Adrenal gland (tissue), 12 donors: ENCODE data around the gene SLITRK4. TPM values are rescaled to one million over a fixed set of nuclear protein-coding genes. Genes with fewer than 3 reads are reported as not detected.

Experiments used
- DNase-seq, 7 donors: peaks; one replicate each; pipeline ENCODE4 v3.0.0-alpha.2; 2019 to 2020
- H3K27ac ChIP-seq, 5 donors: fragments of 200-600 bp; sonication (generic) in 4 of 5; 1 replicate in 3 of 5; 2 replicates in 2 of 5; pipeline versions ENCODE4 v1.5.1 to v1.8.0; 2016 to 2020; ENCODE audit warnings: mild to moderate bottlenecking in 1 of 5
- H3K27me3 ChIP-seq: fragments of 200-600 bp; 2 replicates; pipeline ENCODE4 v1.8.0; 2021
- H3K36me3 ChIP-seq, 2 donors: fragments of 200-600 bp; replicated peaks in 1 of 2; 1 replicate in 1 of 2; 2 replicates in 1 of 2; pipeline versions ENCODE4 v1.5.1 to v1.8.0; 2018 to 2022
- H3K4me1 ChIP-seq, 2 donors: fragments of 200-600 bp; replicated peaks in 1 of 2; 1 replicate in 1 of 2; 2 replicates in 1 of 2; pipeline versions ENCODE4 v1.5.1 to v1.8.0; 2018 to 2021
- H3K4me3 ChIP-seq, 4 donors: fragments of 200-600 bp; sonication (generic) in 3 of 4; one replicate each; pipeline ENCODE4 v1.5.1; 2016 to 2018
- H3K9me3 ChIP-seq, 3 donors: fragments of 200-600 bp; sonication (generic) in 1 of 3; replicated peaks in 1 of 3; 1 replicate in 2 of 3; 2 replicates in 1 of 3; pipeline versions ENCODE4 v1.5.1 to v1.8.0; 2016 to 2021
- CTCF ChIP-seq, 6 experiments: fragments of 450-650 bp in 4 of 6; fragments of 200-600 bp in 2 of 6; sonication (generic) in 1 of 6; IDR thresholded peaks; 1 replicate in 5 of 6; 2 replicates in 1 of 6; pipeline versions ENCODE4 v1.5.1 to v1.8.0; 2016 to 2021; ENCODE audit warnings: antibody characterized with exemption in 6 of 6, mild to moderate bottlenecking in 2 of 6, moderate library complexity in 1 of 6
- POLR2A ChIP-seq, 2 donors: fragments of 450-650 bp; IDR thresholded peaks; one replicate each; pipeline ENCODE4 v1.6.1; 2017; ENCODE audit warnings: antibody characterized with exemption in 2 of 2, mild to moderate bottlenecking in 2 of 2, moderate library complexity in 1 of 2
- WGBS, 4 donors: extraction: QIAGEN DNeasy Blood & Tissue Kit in 2 of 4; methylation state at CpG; one replicate each; pipeline versions ENCODE4 v1.1.5 to v1.1.7; 2013 to 2017; 5-methylcytosine and 5-hydroxymethylcytosine counted together
- intact Hi-C, 2 donors: fragments of 100-400 bp; cut with DNase I; formaldehyde crosslinking; loops; one replicate each; pipeline versions ENCODE4 v1.14.1 to v1.15.0; 2022 to 2023
- polyA plus RNA-seq, 3 donors: library from polyadenylated mRNA; stranded (reverse); fragments of 200-250 nt in 2 of 3; fragments of 350-450 nt in 1 of 3; fragmentation: Illumina TruSeq in 1 of 3; extraction: RNeasy Lipid Tissue Mini Kit (QIAGEN cat#74804) in 1 of 3; gene quantifications; one replicate each; pipeline ENCODE4 v1.2.3, GENCODE V29; 2013 to 2014
- total RNA-seq, 9 donors: library from RNA; depleted of rRNA in 4 of 9; stranded (reverse); fragments of >200 nt in 4 of 9; fragments of 120-200 nt in 1 of 9; fragmentation: NEBNext Ultra II Directional in 1 of 9; extraction: Animal tissue kit (Norgen Biotek cat#: 25700) in 1 of 9; gene quantifications; one replicate each; pipeline versions ENCODE4 v1.1.0 to v1.2.4, GENCODE V29; 2013 to 2023
- donor health status: healthy with polysubstance abuse.
- donor health status: Bipolar disorder and iron deficiency.
- donor health status: DM: yes; HTN: yes; CAD: no.
- donor health status: DM: no; HTN: no; CAD: no.
- donor health status: DM: no; HTN: no; CAD: no.
- donor health status: DM: yes; HTN: yes; CAD: no.

Gene SLITRK4
- total and polyA plus RNA-seq, 12 donors = 5.8 to 80.2 (median 31.1) TPM

DNA sequence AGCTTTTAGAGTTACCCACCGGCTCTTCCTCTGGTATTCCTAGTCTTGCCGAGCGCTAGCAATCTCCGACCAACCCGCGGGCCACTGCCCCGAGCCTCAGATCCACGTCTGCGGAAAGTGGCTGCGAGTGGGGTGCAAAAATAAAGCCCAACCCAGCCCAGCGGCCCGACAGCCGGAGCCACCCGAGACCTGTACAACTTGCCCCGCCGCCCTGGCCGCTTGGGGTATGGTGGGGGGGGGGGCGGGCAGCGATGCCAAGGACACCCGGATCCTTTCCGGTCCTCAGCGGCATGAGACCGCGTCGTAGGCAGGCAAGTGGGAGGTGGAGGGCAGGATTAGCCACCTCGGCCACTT is 1.6 kb downstream of the SLITRK4 start:
- H3K27ac ChIP-seq = peak overlapping the region in 3 of 5 donors; percentile 19 to 73 (median 45)
- no peaks in the 10 kb centered on the region for H3K9me3 ChIP-seq
- H3K27me3 ChIP-seq = peaks cover 8% of the 10 kb centered on the region
- H3K36me3 ChIP-seq = no peaks in the 10 kb centered on the region
- H3K4me1 ChIP-seq = peaks cover 0 to 7% of the 10 kb centered on the region in 2 donors
- H3K4me3 ChIP-seq = peak overlapping the region in 2 of 4 donors; percentile 10 to 60
- intact Hi-C loops = no loop called here
- TF ChIP-seq POLR2A (IDR thresholded peaks at IDR 0.05) (no peak), CTCF (IDR thresholded peaks at IDR 0.05) (no peak)
- DNase-seq = peak; percentile 15 to 52 (median 26)
- 0 to 49% (median 16%) methylated on average over 6 to 26 of the region's 26 CpGs for WGBS, 4 donors

DNA sequence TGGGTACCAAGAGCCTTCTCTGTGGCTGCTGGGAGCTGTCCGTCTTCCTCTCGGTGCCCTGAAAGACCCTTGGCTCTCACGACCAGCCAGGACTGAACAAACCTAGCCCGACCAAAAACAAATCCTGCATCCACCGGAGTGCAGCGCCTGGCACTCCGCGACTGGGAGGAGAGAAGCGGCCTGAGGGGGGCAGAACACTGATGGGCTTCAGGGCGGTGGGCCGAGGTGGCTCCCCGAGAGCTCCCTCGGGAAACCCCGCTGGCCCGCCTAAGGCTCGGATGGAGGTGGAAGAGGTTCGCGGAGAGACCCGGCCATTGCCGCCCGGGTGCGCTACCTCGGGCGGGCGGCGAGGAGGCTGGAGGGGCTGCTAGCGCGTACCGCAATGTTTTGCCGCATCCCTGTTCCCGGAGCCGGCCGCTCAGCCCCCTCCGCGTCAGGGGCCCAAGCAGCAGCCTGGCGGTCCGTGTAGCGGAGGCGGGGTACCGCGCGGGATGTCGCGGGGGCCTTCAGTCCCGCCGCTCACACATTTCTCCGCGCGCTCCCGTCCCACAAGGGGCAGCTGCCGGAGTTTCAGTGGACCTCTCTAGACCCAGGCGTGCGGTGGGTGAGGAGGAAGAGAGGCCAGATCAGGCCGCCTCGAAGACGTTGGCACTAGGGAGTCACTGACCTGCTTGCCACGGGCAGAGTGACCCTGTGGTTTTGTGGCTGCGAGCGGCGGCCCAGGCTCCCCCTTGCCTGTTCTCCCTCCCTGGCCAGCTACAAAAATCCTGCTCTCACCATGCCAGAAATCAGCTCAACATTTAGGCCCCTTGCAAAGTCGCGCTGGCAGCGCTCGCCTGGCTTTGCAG is 2.2 kb downstream of the SLITRK4 start:
- TF ChIP-seq CTCF (IDR thresholded peaks at IDR 0.05) = no peak
- Histone ChIP-seq H3K4me1 (peaks cover 0 to 7% of the 10 kb centered on the region in 2 donors), H3K27me3 (peaks cover 8% of the 10 kb centered on the region), H3K27ac (peak overlapping the region in 3 of 5 donors; percentile 19 to 73 (median 45)), H3K4me3 (peak overlapping the region in 2 of 4 donors; percentile 10 to 60), H3K36me3 (no peaks in the 10 kb centered on the region), H3K9me3 (no peaks in the 10 kb centered on the region)
- intact Hi-C loops = no loop called here
- WGBS, 4 donors = 0 to 37% (median 15%) methylated on average over 6 to 64 of the region's 64 CpGs
- peak in 5 of 7 donors; percentile 10 to 25 (median 16) for DNase-seq

GRCh38 chrX:143632625-143633410 is 3.1 kb downstream of the SLITRK4 start:
- peak in 1 of 2 donors; percentile 22 for TF ChIP-seq POLR2A (IDR thresholded peaks at IDR 0.05)
- no peak for TF ChIP-seq CTCF (IDR thresholded peaks at IDR 0.05)
- 15 to 40% (median 30%) methylated on average over 7 of the region's 7 CpGs for WGBS, 4 donors
- Histone ChIP-seq H3K9me3 (no peaks in the 10 kb centered on the region), H3K4me1 (peaks cover 0 to 7% of the 10 kb centered on the region in 2 donors), H3K27ac (peak overlapping the region in 2 of 5 donors; percentile 19 to 45), H3K4me3 (peak overlapping the region in 2 of 4 donors; percentile 10 to 60), H3K36me3 (no peaks in the 10 kb centered on the region), H3K27me3 (peaks cover 8% of the 10 kb centered on the region)
- DNase-seq = peak in 5 of 7 donors; percentile 17 to 33 (median 24)
- intact Hi-C loops = no loop called here

- intact Hi-C loops = no loop called here
- Histone ChIP-seq H3K4me1 (no peaks in the 10 kb centered on the region), H3K27me3 (no peaks in the 10 kb centered on the region), H3K4me3 (no peak overlapping the region), H3K27ac (no peak overlapping the region), H3K9me3 (no peaks in the 10 kb centered on the region), H3K36me3 (no peaks in the 10 kb centered on the region)
- TF ChIP-seq CTCF (IDR thresholded peaks at IDR 0.05) (no peak), POLR2A (IDR thresholded peaks at IDR 0.05) (no peak)
- 53 to 72% (median 62%) methylated on average over 2 of the region's 2 CpGs for whole genome bisulfite sequencing, 4 donors
- no peak for DNase-seq
These were observed 12.2 kb downstream of the SLITRK4 start for GRCh38 chrX:143623657-143624056.
